ENCODE data around the gene ACTL9. TPM values are rescaled to one million over a fixed set of nuclear protein-coding genes. Genes with fewer than 3 reads are reported as not detected.

ACTL9 gene
- total RNA-seq, 1 donor from 2014 or later = not detected

GRCh38 chr19:8695911-8696310 lies 2.7 kb downstream of the ACTL9 start:
- TF ChIP-seq POLR2A (IDR thresholded peaks at IDR 0.05) = no peak
- no peak for TF ChIP-seq POLR2AphosphoS5 (IDR thresholded peaks at IDR 0.05; ENCODE audit: insufficient read depth in 1 of 2, low read depth in 1 of 2)
- TF ChIP-seq CTCF (IDR thresholded peaks at IDR 0.05) = no peak
- no peak overlapping the region for H3K27ac ChIP-seq
- H3K36me3 ChIP-seq = no peaks in the 10 kb centered on the region
- peak in 1 of 2 donors; percentile 58 for DNase-seq (ENCODE audit: extremely low spot score in 2 of 2)
- H3K4me1 ChIP-seq = no peaks in the 10 kb centered on the region
- H3K9me3 ChIP-seq = no peaks in the 10 kb centered on the region
- no peak overlapping the region for H3K4me3 ChIP-seq
- intact Hi-C loops (cut with DNase I) = no loop called here
- H3K27me3 ChIP-seq = no peaks in the 10 kb centered on the region

- H3K4me3 ChIP-seq = no peak overlapping the region
- peak in 1 of 2 donors; percentile 58 for DNase-seq (ENCODE audit: extremely low spot score in 2 of 2)
- H3K9me3 ChIP-seq = no peaks in the 10 kb centered on the region
- H3K4me1 ChIP-seq = no peaks in the 10 kb centered on the region
- TF ChIP-seq POLR2A (IDR thresholded peaks at IDR 0.05) (no peak), CTCF (IDR thresholded peaks at IDR 0.05) (no peak), POLR2AphosphoS5 (IDR thresholded peaks at IDR 0.05; ENCODE audit: insufficient read depth in 1 of 2, low read depth in 1 of 2) (no peak)
- H3K27ac ChIP-seq = no peak overlapping the region
- no peaks in the 10 kb centered on the region for H3K27me3 ChIP-seq
- no peaks in the 10 kb centered on the region for H3K36me3 ChIP-seq
- intact Hi-C loops (cut with DNase I) = no loop called here
These were observed 3.1 kb downstream of the ACTL9 start for GRCh38 chr19:8695501-8695900.

DNA sequence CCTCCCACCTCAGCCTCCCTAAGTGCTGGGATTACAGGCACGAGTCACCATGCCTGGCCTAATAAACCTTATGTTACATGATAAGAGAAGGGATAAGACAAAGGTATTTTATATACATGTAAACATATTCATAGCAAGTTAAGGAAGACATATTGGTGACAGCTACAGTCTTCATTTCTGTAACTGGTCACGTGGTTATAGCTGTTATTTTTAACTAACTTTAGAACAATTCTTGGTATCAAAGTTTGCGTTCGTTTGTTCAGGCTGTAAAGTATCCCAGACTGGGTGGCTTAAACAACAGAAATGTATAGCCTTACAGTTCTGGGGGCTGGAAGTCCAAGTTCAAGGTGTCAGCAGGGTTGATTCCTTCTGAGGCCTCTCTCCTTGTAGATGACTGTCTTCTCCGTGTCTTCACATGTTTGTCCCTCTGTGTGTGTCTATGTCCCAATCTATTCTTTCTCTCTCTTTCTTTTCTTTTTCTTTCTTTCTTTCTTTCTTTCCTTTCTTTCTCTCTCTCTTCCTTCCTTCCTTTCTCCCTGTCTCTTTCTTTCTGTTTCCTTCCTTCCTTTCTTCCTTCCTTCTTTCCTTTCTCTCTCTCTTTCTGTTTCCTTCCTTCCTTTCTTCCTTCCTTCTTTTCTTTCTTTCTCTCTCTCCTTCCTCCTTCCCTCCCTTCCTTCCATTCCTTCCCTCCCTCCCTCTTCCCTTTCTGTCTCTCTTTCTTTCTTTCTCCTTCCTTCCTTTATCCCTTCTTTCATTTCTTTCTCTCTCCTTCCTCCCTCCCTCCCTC lies 7.6 kb downstream of the ACTL9 start:
- H3K27me3 ChIP-seq = no peaks in the 10 kb centered on the region
- TF ChIP-seq CTCF (IDR thresholded peaks at IDR 0.05) (no peak), POLR2A (IDR thresholded peaks at IDR 0.05) (no peak), POLR2AphosphoS5 (IDR thresholded peaks at IDR 0.05; ENCODE audit: insufficient read depth in 1 of 2, low read depth in 1 of 2) (no peak)

GRCh38 chr19:8688930-8689329 lies 9.7 kb downstream of the ACTL9 start:
- no peak overlapping the region for H3K27ac ChIP-seq
- H3K4me1 ChIP-seq = no peaks in the 10 kb centered on the region
- intact Hi-C loops (cut with DNase I) = no loop called here
- H3K27me3 ChIP-seq = no peaks in the 10 kb centered on the region
- TF ChIP-seq CTCF (IDR thresholded peaks at IDR 0.05) = no peak
- no peak for TF ChIP-seq POLR2AphosphoS5 (IDR thresholded peaks at IDR 0.05; ENCODE audit: insufficient read depth in 1 of 2, low read depth in 1 of 2)
- no peak for TF ChIP-seq POLR2A (IDR thresholded peaks at IDR 0.05)
- H3K36me3 ChIP-seq = no peaks in the 10 kb centered on the region
- no peaks in the 10 kb centered on the region for H3K9me3 ChIP-seq
- no peak for DNase-seq (ENCODE audit: extremely low spot score in 2 of 2)
- H3K4me3 ChIP-seq = no peak overlapping the region

More for the DNA sequence above, 7.6 kb downstream of the ACTL9 start:
- no peak overlapping the region for H3K27ac ChIP-seq
- no peaks in the 10 kb centered on the region for H3K36me3 ChIP-seq
- no peak for DNase-seq (ENCODE audit: extremely low spot score in 2 of 2)
- intact Hi-C loops (cut with DNase I) = no loop called here
- no peak overlapping the region for H3K4me3 ChIP-seq
- H3K4me1 ChIP-seq = no peaks in the 10 kb centered on the region
- H3K9me3 ChIP-seq = no peaks in the 10 kb centered on the region

- H3K9me3 ChIP-seq = no peaks in the 10 kb centered on the region
- TF ChIP-seq CTCF (IDR thresholded peaks at IDR 0.05) (no peak), POLR2AphosphoS5 (IDR thresholded peaks at IDR 0.05; ENCODE audit: insufficient read depth in 1 of 2, low read depth in 1 of 2) (no peak), POLR2A (IDR thresholded peaks at IDR 0.05) (no peak)
- intact Hi-C loops (cut with DNase I) = no loop called here
These were observed 12.0 kb downstream of the ACTL9 start for GRCh38 chr19:8686549-8686948.

More at GRCh38 chr19:8686549-8686948, 12.0 kb downstream of the ACTL9 start:
- no peaks in the 10 kb centered on the region for H3K36me3 ChIP-seq
- H3K4me1 ChIP-seq = no peaks in the 10 kb centered on the region
- DNase-seq (ENCODE audit: extremely low spot score in 2 of 2) = no peak
- H3K4me3 ChIP-seq = no peak overlapping the region
- no peaks in the 10 kb centered on the region for H3K27me3 ChIP-seq
- no peak overlapping the region for H3K27ac ChIP-seq
